HFFc6 (cell line): Measurements from ENCODE around the gene CEP20. TPM values are rescaled to one million over a fixed set of nuclear protein-coding genes. Genes with fewer than 3 reads are reported as not detected.
A peak's percentile ranks its signal among the peaks of the same experiment; 100 is the strongest.
"Not testable (repeated sequence)": the region's sequence is repeated elsewhere in the genome, so short reads cannot be mapped to it uniquely, and the experiment has no call there.

Source experiments
- DNase-seq: peaks from one replicate; pipeline ENCODE4 v3.0.0-alpha.2; 2018
- H3K27ac Mint-ChIP-seq: 2 replicates; pipeline ENCODE4 v1.8.0; 2020; ENCODE audit warnings: mild to moderate bottlenecking, mixed read lengths
- H3K27me3 Mint-ChIP-seq: 2 replicates; pipeline ENCODE4 v1.8.0; 2021; ENCODE audit warnings: mild to moderate bottlenecking, moderate library complexity, mixed read lengths; ENCODE audit not compliant: insufficient read depth
- H3K36me3 Mint-ChIP-seq: 2 replicates; pipeline ENCODE4 v1.8.0; 2021; ENCODE audit warnings: low read depth, mixed read lengths
- H3K4me1 Mint-ChIP-seq: 2 replicates; pipeline ENCODE4 v1.8.0; 2020; ENCODE audit warnings: low read depth, mixed read lengths
- H3K4me3 Mint-ChIP-seq: 2 replicates; pipeline ENCODE4 v1.8.0; 2020; ENCODE audit warnings: mild to moderate bottlenecking, moderate library complexity, mixed read lengths
- H3K9me3 Mint-ChIP-seq: 2 replicates; pipeline ENCODE4 v1.8.0; 2020; ENCODE audit warnings: mild to moderate bottlenecking, mixed read lengths
- total RNA-seq, 6 experiments: library from RNA; stranded (reverse); fragmentation: NEBNext Ultra II Directional; extraction: Animal tissue kit (Norgen Biotek cat#: 25700); gene quantifications; 2 replicates in 1 of 6; 3 replicates in 5 of 6; pipeline ENCODE4 v1.2.3, GENCODE V29; 2021
- TF ChIP-seq, protein P1 (sequence below): fragments of 200-600 bp; sonication (generic); IDR thresholded peaks from 2 replicates; pipeline ENCODE4 v1.5.0; 2021; ENCODE audit warnings: antibody characterized with exemption, mild to moderate bottlenecking

The CEP20 gene
- total RNA-seq, 6 experiments from 2014 or later: 40.1 to 57.5 (median 49.4) TPM

DNA sequence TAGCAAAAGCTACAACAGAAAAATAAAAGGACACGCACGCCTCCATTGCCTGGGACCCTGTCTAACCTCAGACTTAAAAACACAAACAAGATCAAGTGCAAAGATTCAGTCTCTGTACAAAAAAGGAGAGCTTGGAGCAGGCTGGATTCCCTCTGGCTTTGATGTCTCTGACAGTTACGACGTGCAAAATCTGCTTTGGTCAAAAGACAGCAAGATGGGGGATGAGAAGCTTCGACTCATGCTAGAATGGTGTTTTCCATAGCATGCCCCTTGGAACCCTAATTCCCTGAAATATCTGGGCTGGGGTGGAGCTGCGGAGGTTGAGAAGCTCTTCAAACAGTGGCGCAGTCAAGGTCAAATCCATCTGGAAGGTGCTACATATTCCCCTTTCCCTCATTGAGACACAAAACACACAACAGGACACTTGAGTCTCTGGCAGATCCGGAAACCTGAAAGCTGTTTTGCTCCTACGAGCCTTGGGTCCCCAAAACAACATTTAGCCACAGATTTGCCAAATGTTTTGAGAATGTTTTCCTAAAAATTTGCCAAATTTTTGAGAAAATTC, 40.7 kb downstream of the CEP20 start:
- TF ChIP-seq, protein P1, sequence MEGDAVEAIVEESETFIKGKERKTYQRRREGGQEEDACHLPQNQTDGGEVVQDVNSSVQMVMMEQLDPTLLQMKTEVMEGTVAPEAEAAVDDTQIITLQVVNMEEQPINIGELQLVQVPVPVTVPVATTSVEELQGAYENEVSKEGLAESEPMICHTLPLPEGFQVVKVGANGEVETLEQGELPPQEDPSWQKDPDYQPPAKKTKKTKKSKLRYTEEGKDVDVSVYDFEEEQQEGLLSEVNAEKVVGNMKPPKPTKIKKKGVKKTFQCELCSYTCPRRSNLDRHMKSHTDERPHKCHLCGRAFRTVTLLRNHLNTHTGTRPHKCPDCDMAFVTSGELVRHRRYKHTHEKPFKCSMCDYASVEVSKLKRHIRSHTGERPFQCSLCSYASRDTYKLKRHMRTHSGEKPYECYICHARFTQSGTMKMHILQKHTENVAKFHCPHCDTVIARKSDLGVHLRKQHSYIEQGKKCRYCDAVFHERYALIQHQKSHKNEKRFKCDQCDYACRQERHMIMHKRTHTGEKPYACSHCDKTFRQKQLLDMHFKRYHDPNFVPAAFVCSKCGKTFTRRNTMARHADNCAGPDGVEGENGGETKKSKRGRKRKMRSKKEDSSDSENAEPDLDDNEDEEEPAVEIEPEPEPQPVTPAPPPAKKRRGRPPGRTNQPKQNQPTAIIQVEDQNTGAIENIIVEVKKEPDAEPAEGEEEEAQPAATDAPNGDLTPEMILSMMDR: no peak
- no peak for DNase-seq
- Mint-ChIP-seq H3K27me3 (peaks cover 37% of the 10 kb centered on the region), H3K36me3 (no peaks in the 10 kb centered on the region), H3K9me3 (no peaks in the 10 kb centered on the region), H3K4me3 (no peak overlapping the region), H3K4me1 (peaks cover 19% of the 10 kb centered on the region), H3K27ac (no peak overlapping the region)

- Mint-ChIP-seq H3K4me3 (no peak overlapping the region), H3K27me3 (peaks cover 31% of the 10 kb centered on the region), H3K9me3 (no peaks in the 10 kb centered on the region), H3K36me3 (no peaks in the 10 kb centered on the region), H3K27ac (no peak overlapping the region), H3K4me1 (peaks cover 19% of the 10 kb centered on the region)
- TF ChIP-seq, protein P1: no peak
- DNase-seq: no peak
Measured at GRCh38 chr16:15846510-15846909, 41.9 kb downstream of the CEP20 start.

- TF ChIP-seq, protein P1: no peak
- H3K9me3 Mint-ChIP-seq: no peaks in the 10 kb centered on the region
- DNase-seq: peak; percentile 15
- H3K4me3 Mint-ChIP-seq: no peak overlapping the region
- H3K36me3 Mint-ChIP-seq: no peaks in the 10 kb centered on the region
- no peak overlapping the region for H3K27ac Mint-ChIP-seq
- peaks cover 26% of the 10 kb centered on the region for H3K27me3 Mint-ChIP-seq
- peaks cover 19% of the 10 kb centered on the region for H3K4me1 Mint-ChIP-seq
Measured at GRCh38 chr16:15843635-15844279, 44.6 kb downstream of the CEP20 start.

DNA sequence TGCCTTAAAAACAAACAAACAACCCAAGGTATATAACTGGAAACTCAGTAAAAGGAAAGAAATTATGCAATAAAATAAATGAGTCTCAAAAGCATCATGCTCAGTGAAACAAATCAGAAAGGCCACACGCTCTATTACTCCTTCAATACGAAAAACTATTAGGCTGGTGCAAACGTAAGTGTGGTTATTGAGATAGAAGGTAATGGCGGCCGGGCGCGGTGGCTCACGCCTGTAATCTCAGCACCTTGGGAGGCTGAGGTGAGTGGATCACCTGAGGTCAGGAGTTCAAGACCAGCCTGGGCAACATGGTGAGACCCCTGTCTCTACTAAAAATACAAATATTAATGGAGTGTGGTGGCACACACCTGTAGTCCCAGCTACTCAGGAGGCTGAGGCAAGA, 49.2 kb downstream of the CEP20 start:
- H3K4me1 Mint-ChIP-seq: peaks cover 12% of the 10 kb centered on the region
- H3K9me3 Mint-ChIP-seq: not testable (repeated sequence)

GRCh38 chr16:15837761-15838160, 50.6 kb downstream of the CEP20 start:
- TF ChIP-seq, protein P1: no peak
- Mint-ChIP-seq H3K27ac (no peak overlapping the region), H3K27me3 (peaks cover 26% of the 10 kb centered on the region), H3K36me3 (no peaks in the 10 kb centered on the region), H3K4me3 (no peak overlapping the region), H3K4me1 (no peaks in the 10 kb centered on the region; the same call in 1 of the 2 replicates), H3K9me3 (no peaks in the 10 kb centered on the region)
- no peak for DNase-seq

More for the DNA sequence above, 49.2 kb downstream of the CEP20 start:
- not testable (repeated sequence) for H3K4me3 Mint-ChIP-seq, H3K27ac Mint-ChIP-seq, H3K36me3 Mint-ChIP-seq, DNase-seq
- peaks cover 19% of the 10 kb centered on the region for H3K27me3 Mint-ChIP-seq

DNA sequence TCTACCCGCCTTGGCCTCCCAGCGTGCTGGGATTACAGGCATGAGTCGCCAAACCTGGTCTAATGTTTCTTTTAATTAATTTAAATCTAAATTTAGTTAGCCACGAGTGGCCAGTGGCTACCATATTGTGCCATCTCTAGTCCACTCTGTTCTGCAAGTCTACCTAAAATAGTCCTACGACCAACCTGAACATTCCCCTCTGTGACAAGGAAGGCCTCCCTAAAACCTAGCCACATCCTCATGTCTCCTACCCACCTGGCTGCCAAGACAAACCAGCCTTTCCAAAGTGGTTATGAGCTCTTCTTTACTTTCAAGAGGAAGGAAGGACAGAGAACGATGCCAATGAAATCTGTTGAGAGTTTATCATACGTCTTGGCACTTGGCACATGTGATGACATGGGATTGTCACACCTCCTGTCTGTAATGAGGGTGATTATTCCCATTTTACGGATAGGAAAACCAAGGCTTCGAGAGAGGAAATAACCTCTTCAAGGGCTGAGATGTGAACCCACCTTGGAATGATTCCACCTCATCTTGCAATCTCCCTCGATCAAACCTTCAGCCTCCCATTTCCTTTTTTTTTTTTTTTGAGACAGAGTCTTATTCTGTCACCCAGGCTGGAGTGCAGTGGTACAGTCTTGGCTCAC, 51.3 kb downstream of the CEP20 start:
- H3K27ac Mint-ChIP-seq: no peak overlapping the region

More for the DNA sequence above, 51.3 kb downstream of the CEP20 start:
- TF ChIP-seq, protein P1: no peak
- no peaks in the 10 kb centered on the region for H3K9me3 Mint-ChIP-seq
- H3K27me3 Mint-ChIP-seq: peaks cover 28% of the 10 kb centered on the region
- DNase-seq: no peak
- no peaks in the 10 kb centered on the region; the same call in 1 of the 2 replicates for H3K4me1 Mint-ChIP-seq
- H3K36me3 Mint-ChIP-seq: no peaks in the 10 kb centered on the region
- H3K4me3 Mint-ChIP-seq: no peak overlapping the region
